Activated T-helper 17 cell treated with anti-CD3 and anti-CD28 coated beads, Interleukin-2, amount 50 U/mL, for 72 hours (primary cell): Measurements from ENCODE around the gene FLCN. TPM values are rescaled to one million over a fixed set of nuclear protein-coding genes. Genes with fewer than 3 reads are reported as not detected.
"Not testable (repeated sequence)": the region's sequence is repeated elsewhere in the genome, so short reads cannot be mapped to it uniquely, and the experiment has no call there.

Experiments used
- ATAC-seq: fragments of 150-1000 bp; cut with Tn5 transposase; replicated peaks from 2 replicates; pipeline ENCODE4 v1.10.0; 2021; ENCODE audit warnings: mild to moderate bottlenecking, moderate library complexity
- H3K27ac Mint-ChIP-seq: one replicate; pipeline ENCODE4 v1.8.0; 2022; ENCODE audit warnings: mixed read lengths
- H3K27me3 Mint-ChIP-seq: one replicate; pipeline ENCODE4 v1.8.0; 2022; ENCODE audit warnings: mixed read lengths
- H3K36me3 Mint-ChIP-seq: one replicate; pipeline ENCODE4 v1.8.0; 2022; ENCODE audit warnings: low read depth, mild to moderate bottlenecking, mixed read lengths
- H3K4me1 Mint-ChIP-seq: one replicate; pipeline ENCODE4 v1.8.0; 2022; ENCODE audit warnings: mixed read lengths
- H3K4me3 Mint-ChIP-seq: one replicate; pipeline ENCODE4 v1.8.0; 2022; ENCODE audit warnings: mild to moderate bottlenecking, mixed read lengths
- H3K9me3 Mint-ChIP-seq: one replicate; pipeline ENCODE4 v1.8.0; 2022; ENCODE audit warnings: mixed read lengths
- total RNA-seq, 2 donors: library from RNA; stranded (reverse); gene quantifications; one replicate each; pipeline ENCODE4 v1.2.3, GENCODE V29; 2022

The FLCN gene
- total RNA-seq, 2 donors from 2014 or later = 30.9 to 50.6 TPM

DNA sequence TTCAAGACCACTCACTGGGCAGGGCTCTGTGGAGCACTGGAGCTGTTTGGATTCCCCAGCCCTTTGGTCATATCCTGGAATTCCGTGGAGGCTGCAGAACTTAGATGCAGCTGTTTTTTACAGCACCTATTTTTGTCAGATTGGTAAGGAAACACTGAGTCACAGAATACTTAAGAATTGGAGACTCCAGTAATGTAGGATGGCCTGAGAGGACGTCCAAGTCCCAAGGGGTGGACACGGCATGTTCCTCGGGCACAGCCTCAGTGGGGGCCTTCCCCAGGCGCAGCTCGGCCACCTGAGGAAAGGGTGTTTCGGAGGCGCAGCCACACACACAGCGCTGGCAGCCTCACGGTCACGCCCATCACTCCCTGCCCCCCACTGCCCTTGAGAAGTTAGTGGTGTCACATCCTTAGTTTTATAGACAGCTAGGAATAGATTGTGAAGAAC, 45.6 kb downstream of the FLCN start:
- Mint-ChIP-seq H3K4me1 (peaks cover 6% of the 10 kb centered on the region), H3K36me3 (peaks cover 18% of the 10 kb centered on the region), H3K27ac (peak overlapping the region; percentile 33), H3K27me3 (no peaks in the 10 kb centered on the region), H3K4me3 (no peak overlapping the region), H3K9me3 (no peaks in the 10 kb centered on the region)
- ATAC-seq = no peak

- peaks cover 30% of the 10 kb centered on the region for H3K36me3 Mint-ChIP-seq
- ATAC-seq = no peak
- no peaks in the 10 kb centered on the region for H3K9me3 Mint-ChIP-seq
- H3K4me3 Mint-ChIP-seq = no peak overlapping the region
- peaks cover 18% of the 10 kb centered on the region for H3K4me1 Mint-ChIP-seq
- H3K27ac Mint-ChIP-seq = peak overlapping the region; percentile 52
- H3K27me3 Mint-ChIP-seq = no peaks in the 10 kb centered on the region
These were observed 46.8 kb downstream of the FLCN start for GRCh38 chr17:17190188-17190587.

- Mint-ChIP-seq H3K4me3 (no peak overlapping the region), H3K4me1 (peaks cover 24% of the 10 kb centered on the region)
- no peak for ATAC-seq
These were observed 47.4 kb downstream of the FLCN start for GRCh38 chr17:17189559-17189958.

DNA sequence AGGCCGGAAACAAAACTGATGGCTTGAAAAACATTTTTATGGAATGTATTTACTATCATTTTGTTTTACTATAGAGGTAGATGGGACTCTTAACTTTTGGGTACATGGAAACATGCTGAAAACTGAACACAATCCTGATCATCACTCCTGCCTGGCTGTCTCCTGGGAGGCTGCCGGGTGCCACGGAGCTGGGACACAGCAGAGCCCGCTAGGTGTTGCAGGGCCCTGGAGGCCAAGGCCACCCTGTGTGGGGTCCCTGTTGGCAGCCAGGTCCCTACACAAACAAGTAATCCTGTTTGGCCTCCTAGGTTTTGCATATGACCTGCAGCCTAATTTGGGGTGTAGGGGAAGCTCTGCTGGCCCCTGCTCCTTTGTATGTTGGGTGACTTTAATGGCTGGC, 48.4 kb downstream of the FLCN start:
- peaks cover 46% of the 10 kb centered on the region for H3K36me3 Mint-ChIP-seq
- H3K27me3 Mint-ChIP-seq = no peaks in the 10 kb centered on the region
- no peak for ATAC-seq
- peaks cover 34% of the 10 kb centered on the region for H3K4me1 Mint-ChIP-seq
- peak overlapping the region; percentile 66 for H3K27ac Mint-ChIP-seq
- no peak overlapping the region for H3K4me3 Mint-ChIP-seq
- no peaks in the 10 kb centered on the region for H3K9me3 Mint-ChIP-seq

More at GRCh38 chr17:17189559-17189958, 47.4 kb downstream of the FLCN start:
- peaks cover 36% of the 10 kb centered on the region for H3K36me3 Mint-ChIP-seq
- peak overlapping the region; percentile 52 for H3K27ac Mint-ChIP-seq
- no peaks in the 10 kb centered on the region for H3K9me3 Mint-ChIP-seq
- no peaks in the 10 kb centered on the region for H3K27me3 Mint-ChIP-seq

DNA sequence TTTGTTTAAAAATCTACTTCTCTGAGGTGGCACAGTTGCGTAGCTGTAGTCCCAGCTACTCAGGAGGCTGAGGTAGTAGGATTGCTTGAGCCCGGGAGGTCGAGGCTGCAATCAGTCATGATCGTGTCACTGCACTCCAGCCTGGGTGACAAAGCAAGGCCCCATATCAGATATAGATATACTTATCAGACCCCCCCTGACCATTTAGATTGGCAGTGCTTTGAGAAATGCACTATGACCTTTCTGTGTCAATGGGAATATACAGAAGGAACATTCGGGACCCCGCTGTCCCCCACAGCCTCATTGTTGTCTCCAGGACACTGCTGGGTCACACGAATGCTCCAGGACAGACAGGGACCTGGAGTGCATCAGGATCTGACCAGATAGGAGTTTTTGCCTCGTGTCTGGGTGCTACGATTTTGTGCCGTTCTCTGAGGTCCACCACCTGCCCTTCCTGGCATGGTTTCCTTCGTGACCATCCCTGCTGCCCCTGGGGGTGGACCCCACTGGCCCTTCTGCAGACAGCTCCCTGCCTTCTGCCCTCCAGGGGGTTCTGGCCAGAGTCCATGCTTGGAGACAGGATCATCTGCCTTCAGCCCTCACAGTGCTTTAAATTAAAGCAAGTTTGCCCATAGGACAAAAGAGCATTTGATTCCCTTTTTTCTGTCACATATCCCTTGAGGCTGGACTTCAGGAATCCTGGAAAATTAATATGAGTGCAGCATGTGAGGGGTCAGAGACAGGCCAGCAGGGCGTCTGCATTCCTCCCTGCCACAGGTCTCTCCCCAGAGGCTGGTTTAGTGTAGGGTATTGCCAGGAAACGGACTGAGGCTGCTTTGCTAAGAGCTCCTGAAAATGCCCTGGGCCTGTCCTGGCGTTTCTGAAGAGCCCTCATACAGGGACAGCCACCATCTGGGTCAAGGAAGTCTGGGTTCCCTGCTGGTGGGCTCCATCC, 50.1 kb downstream of the FLCN start:
- H3K4me1 Mint-ChIP-seq = peaks cover 42% of the 10 kb centered on the region
- no peaks in the 10 kb centered on the region for H3K27me3 Mint-ChIP-seq
- peak overlapping the region; percentile 75 for H3K4me3 Mint-ChIP-seq
- no peak for ATAC-seq
- no peaks in the 10 kb centered on the region for H3K9me3 Mint-ChIP-seq
- H3K36me3 Mint-ChIP-seq = peaks cover 56% of the 10 kb centered on the region
- H3K27ac Mint-ChIP-seq = peak overlapping the region; percentile 74

GRCh38 chr17:17186051-17186450, 50.9 kb downstream of the FLCN start:
- H3K36me3 Mint-ChIP-seq = peaks cover 64% of the 10 kb centered on the region

DNA sequence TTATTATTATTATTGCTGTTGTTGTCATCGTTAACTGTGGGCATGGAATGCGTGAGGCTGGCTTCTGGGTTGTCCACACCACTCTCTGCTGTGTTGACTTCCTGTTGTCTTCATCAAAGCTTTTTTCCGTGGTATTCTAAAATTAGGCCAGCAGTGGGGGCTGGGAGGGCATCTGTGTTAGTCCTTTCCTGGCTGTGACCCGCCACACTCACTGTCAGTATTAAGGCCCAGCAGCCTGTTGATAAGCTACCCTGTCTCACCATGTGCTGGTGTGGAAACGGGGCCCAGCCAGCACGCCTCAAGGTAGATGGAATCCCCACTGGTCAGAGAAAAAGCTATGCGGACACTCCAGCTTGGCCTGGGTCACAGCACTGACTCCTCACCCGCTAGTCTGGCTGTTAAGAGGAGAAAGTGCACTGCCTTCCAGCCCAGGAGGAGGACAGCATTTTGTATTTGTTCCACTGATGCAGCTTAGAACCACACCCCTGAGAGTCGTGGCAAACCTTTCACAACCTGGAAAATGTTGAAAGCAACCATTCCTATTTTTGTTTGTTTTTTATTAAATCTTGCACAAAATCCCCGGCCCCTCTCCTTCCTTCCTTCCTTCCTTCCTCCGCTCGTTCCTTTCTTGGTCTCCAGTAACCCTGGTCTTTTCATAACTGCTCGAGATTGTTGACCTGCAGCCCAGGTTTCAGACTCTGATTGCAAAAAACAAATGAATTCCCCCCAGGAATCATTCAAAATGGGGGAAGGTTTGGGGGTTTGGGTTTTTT, 51.8 kb downstream of the FLCN start:
- ATAC-seq = peak; percentile 5
- Mint-ChIP-seq H3K27ac (peak overlapping the region; percentile 74), H3K36me3 (peaks cover 72% of the 10 kb centered on the region), H3K4me1 (peaks cover 57% of the 10 kb centered on the region), H3K4me3 (peak overlapping the region; percentile 75)
- not testable (repeated sequence) for H3K9me3 Mint-ChIP-seq, H3K27me3 Mint-ChIP-seq

More at GRCh38 chr17:17186051-17186450, 50.9 kb downstream of the FLCN start:
- Mint-ChIP-seq H3K9me3 (no peaks in the 10 kb centered on the region), H3K4me1 (peaks cover 49% of the 10 kb centered on the region), H3K27ac (peak overlapping the region; percentile 74), H3K4me3 (peak overlapping the region; percentile 75), H3K27me3 (no peaks in the 10 kb centered on the region)
- ATAC-seq = peak; percentile 73

DNA sequence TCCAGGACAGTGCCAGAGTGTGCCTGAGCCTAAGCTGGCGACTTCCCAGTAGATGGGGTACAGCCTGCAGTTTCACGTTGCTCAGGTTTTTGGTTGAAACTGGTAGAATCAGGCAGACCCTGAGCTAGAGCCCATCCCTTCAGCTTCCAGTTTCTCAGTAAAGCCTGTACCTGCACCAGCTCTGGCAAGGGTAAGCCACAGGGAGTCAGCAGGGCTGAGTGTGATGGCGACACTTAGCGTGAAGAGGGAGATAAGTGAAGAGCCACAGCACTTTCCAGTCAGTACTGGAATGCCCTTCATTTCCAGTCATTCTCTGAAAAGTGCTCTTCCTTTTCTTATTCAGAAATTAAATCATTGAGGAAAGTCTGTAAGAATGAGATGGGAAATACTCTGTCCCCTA, 53.2 kb downstream of the FLCN start:
- peak; percentile 50 for ATAC-seq
- H3K4me3 Mint-ChIP-seq = peak overlapping the region; percentile 75

GRCh38 chr17:17182598-17183136, 54.3 kb downstream of the FLCN start:
- Mint-ChIP-seq H3K27me3 (no peaks in the 10 kb centered on the region), H3K4me3 (peak overlapping the region; percentile 91), H3K36me3 (peaks cover 82% of the 10 kb centered on the region), H3K4me1 (peaks cover 66% of the 10 kb centered on the region), H3K9me3 (no peaks in the 10 kb centered on the region), H3K27ac (peak overlapping the region; percentile 97)
- ATAC-seq = no peak

More for the DNA sequence above, 53.2 kb downstream of the FLCN start:
- Mint-ChIP-seq H3K9me3 (no peaks in the 10 kb centered on the region), H3K27me3 (no peaks in the 10 kb centered on the region), H3K36me3 (peaks cover 79% of the 10 kb centered on the region), H3K4me1 (peaks cover 66% of the 10 kb centered on the region), H3K27ac (peak overlapping the region; percentile 74)

- no peaks in the 10 kb centered on the region for H3K9me3 Mint-ChIP-seq
- H3K4me1 Mint-ChIP-seq = peaks cover 65% of the 10 kb centered on the region
- H3K36me3 Mint-ChIP-seq = peaks cover 85% of the 10 kb centered on the region
- ATAC-seq = peak; percentile 38
- no peaks in the 10 kb centered on the region for H3K27me3 Mint-ChIP-seq
- peak overlapping the region; percentile 97 for H3K27ac Mint-ChIP-seq
- peak overlapping the region; percentile 91 for H3K4me3 Mint-ChIP-seq
These were observed 55.0 kb downstream of the FLCN start for GRCh38 chr17:17181666-17182597.

DNA sequence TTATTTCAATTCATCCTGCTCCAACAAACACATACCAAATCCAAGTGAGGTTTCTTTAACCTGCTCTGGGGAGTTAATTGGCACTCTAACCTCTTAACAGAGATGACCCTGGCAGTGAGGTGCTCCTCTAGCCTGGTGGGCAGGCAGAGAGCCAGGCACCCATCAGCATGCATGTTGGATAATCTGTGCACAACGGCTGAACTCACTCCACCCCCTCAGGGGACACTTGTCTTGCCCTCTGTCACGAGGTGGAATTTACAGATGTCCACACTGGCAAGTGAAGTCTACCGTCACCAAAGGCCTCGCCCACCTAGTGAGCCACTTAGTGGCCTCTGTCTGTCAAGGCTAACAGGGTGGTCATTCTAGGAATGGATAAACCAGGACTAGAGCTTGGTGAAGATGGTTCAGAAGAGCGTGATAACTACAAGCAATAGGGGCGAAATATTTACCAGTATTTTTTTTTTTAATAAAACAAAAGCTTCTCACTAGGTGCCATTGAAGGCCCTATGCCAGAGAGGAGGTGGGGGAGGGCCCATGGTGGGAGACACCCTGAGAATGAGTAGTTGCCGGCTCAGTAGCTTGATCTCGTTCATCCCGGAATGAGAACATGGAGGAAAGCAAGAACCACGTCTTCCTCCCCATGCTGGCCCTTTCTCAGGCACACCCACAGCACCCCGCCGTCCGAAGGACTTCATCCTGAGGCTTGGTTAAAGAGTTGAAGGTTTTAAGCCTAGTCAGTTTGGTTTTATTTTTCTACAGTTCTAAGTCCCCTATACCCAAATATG, 56.0 kb downstream of the FLCN start:
- H3K27me3 Mint-ChIP-seq = no peaks in the 10 kb centered on the region
- peak overlapping the region; percentile 97 for H3K27ac Mint-ChIP-seq
- no peaks in the 10 kb centered on the region for H3K9me3 Mint-ChIP-seq
- peaks cover 89% of the 10 kb centered on the region for H3K36me3 Mint-ChIP-seq
- peaks cover 67% of the 10 kb centered on the region for H3K4me1 Mint-ChIP-seq
- H3K4me3 Mint-ChIP-seq = peak overlapping the region; percentile 91
- no peak for ATAC-seq

DNA sequence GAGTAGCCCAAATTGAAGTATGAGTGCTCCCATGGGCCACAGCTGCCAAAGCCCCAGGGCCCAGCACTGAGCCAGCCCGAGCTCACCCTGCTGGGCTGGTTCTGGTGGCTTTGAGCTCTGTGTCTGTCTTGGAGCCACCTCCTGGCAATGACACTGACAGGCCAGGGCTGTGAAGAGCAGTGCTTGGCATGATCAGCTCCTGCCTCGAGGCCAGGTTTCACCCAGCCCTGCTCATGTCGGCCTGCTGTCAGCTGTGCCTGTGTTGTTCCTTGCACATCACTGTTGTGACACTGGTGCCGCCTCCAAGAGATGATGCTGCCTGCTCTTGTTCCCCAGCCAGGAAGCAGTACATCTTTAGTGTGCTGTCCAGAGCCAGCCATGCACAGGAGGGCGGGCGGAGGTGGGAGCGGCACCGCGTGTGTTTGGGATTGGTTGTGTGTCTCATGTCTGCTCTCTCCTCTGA, 56.8 kb downstream of the FLCN start:
- Mint-ChIP-seq H3K36me3 (peaks cover 83% of the 10 kb centered on the region), H3K4me1 (peaks cover 60% of the 10 kb centered on the region), H3K4me3 (peak overlapping the region; percentile 91), H3K9me3 (no peaks in the 10 kb centered on the region), H3K27me3 (no peaks in the 10 kb centered on the region), H3K27ac (peak overlapping the region; percentile 97)
- peak; percentile 16 for ATAC-seq

- Mint-ChIP-seq H3K4me1 (peaks cover 52% of the 10 kb centered on the region), H3K9me3 (no peaks in the 10 kb centered on the region), H3K4me3 (peak overlapping the region; percentile 91), H3K27ac (peak overlapping the region; percentile 97), H3K36me3 (peaks cover 83% of the 10 kb centered on the region), H3K27me3 (no peaks in the 10 kb centered on the region)
- ATAC-seq = peak; percentile 71
These were observed 57.6 kb downstream of the FLCN start for GRCh38 chr17:17179371-17179827.
